Stimulated activated CD4-positive, alpha-beta T cell treated with anti-CD3 and anti-CD28 coated beads, Interleukin-1b, Interleukin-23, amount 100 ng/mL, for 48 hours (primary cell): ENCODE results near the gene MRPL54.

ENCODE experiments used
- DNase-seq: peaks from one replicate; pipeline ENCODE4 v3.0.0-alpha.2; 2020

The MRPL54 gene

DNA sequence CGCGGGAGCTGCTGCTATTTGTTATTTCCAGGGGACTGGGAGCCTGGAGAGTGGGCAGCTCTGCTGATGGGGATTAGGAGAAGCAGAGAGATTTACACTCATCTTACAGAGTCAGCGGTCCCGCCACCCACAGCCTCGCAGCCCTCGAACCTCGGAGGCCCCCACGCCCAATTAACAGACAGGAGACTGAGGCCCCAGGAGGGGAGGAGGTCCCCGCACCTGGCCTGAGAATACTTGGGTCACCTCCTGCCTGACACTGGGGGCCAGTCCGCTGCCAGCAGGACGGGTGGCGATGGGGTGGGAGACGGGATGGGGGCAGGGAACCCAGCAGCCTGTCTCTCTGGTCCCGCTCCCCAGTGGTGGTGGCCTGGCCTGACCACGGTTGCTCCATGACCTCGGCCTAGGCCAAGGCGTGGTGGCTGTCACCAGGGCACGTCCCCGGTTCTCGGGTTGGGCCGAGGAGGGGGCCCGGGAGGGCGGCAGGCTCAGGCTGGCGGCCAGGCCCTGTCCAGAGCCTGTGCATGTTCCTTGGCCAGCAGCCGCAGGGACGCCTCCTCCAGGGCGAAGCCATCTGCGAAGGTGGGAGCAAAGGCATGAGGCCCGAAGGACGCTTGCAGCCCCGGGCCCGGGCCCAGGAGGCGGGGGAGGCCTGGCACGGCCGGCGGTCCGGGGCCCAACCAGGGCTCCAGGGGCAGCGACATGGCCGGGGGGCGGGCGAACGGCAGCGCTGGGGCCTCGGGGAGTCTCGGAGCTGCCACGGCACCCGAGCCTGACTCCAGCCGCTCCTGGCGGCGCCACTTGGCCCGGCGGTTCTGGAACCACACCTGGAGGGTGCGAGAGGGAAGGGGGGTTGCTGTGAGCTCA is 7.9 kb downstream of the MRPL54 start:
- no peak for DNase-seq

DNA sequence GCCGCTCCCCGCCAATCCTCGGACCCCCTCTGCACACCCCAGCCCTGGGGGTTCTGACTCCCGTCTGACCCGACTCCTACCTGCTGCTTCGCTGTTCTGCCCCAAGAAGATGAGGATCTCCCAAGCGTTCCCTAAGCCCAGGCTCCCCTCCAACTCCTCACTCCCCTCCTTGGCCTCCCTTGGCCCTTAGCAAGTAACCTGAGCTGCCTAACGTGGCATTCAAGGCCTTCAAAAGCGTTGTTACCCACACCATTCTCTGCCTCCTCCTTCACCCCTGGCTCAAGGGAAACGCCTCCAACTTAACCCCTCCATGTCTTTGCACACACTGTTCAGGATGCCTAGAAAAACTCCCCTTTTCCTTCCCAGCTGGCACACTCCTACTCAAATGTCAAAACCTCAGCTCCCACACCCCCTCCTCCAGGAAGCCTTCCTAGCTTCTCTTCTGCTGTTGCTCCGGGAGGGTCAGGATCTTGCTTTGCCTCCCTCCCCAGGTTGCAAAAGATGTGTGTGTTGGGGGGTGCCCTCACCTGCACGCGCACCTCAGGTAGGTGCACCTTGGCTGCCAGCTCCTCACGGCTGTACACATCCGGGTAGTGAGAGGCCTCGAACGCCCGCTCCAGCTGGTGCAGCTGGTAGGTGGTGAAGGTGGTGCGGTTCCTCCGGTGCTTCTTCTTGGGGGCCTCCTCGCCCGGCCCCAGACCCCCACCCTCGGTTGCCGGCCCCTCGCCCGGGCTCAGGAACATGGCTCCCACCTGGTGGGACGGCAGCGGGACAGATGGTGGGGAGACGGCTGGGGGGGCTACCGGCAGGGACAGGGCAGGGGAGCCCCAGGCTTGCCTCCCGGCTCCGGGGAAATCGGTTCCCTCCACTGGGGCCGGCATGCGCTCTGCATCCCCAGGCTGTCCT is 8.8 kb downstream of the MRPL54 start:
- no peak for DNase-seq

DNA sequence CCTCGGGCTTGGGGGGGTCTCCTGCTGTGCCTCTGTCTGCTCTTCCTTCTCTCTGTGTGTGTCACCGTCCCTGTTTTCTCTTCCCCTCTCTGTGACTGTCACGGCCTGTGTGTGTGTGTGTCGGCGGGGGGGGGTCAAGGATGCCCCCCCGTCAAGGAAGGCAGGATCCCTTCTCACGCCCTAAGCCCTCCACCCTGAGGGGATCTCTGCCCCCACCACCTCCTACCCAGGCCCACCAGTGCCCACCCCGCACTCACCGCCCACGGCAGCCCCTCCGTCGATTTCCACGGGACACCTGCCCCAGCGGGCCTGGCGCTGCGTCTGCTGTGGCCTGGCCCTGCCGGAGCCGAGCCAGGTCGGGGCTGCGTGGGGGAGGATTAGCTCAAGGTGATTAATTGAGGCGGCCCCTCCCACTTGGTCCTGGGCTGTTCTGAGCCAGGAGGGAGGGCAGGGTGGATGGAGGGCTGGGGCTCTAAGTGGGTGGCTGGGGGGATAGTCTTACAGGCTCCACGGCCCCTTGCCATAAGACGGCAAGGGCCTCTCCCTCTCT is 9.5 kb downstream of the MRPL54 start, which contains the start of gene RAX2:
Gene RAX2, minus strand, starts transcription at position 323 of the 550 bp plus-strand sequence. CDS start 486 bp downstream, outside the sequence.
- DNase-seq: no peak

DNA sequence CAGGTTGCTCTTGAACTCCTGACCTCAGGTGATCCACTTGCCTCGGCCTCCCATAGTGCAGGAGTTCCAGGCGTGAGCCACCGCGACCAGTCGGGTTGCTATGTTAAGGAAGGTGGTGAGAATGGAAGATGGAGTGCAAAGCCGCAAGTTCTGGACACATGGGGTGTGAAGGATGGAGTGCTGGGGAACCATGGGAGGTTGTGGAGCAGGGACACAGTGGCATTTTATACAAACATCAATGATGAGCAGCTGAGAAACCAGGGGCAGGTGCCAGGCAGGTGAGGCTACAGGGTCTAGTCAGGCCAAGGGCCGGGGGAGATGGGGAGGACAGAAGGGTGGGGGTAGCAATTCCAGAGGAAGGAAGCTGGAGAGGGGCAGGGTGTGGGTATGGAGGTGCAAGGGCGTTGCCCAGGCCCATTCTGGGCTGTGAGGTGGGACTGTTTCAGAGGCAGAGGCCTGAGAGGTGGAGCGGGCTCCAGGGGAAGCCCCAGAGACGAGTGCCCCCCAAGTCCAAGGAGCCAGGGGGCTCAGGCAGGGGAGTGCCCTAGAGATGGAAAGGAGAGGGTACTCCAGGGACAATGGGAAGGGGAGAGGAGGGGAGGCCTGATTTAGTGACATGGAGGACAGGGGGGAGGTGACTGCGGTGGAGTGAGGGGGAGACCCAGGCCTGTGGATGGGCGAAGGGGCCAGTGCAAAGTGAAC is 11.5 kb downstream of the MRPL54 start:
- no peak for DNase-seq

DNA sequence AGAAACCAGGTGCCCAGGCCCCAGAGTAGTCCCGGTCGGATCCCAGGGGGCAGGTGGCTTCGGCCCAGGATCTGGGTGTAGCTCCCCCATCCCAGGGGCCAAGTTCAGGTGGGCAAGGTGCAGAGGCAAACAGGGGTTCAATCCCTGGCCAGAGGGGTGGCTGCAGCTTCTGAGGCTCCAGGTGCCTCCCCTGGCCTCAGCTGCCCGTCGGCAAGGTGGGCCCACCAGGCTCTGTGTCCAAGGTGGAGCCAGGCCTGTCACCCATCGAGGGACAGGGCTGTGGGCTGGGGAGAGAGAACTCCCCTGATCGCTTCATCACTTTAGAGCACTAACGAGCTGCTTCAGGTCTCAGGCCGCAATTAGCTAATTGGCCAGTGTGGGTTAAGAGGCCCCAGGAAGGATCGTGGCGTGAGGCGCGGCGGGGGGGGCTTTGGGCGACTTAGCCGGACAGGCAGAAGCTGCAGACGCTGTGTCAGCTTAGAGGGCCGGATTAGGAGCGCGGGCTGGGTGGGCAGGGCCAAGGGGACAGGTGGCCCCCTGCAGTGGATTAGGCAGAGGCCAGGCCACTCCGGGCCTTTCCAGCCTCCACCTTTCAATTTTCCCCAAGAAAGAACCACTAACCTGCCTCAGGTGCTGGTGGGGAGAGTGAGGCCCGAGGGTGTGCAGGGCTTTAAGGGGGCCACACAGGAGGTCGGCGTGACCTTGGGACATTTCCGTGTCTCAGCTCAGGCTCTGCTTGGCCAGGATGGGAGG is 12.3 kb downstream of the MRPL54 start:
- DNase-seq: no peak

DNA sequence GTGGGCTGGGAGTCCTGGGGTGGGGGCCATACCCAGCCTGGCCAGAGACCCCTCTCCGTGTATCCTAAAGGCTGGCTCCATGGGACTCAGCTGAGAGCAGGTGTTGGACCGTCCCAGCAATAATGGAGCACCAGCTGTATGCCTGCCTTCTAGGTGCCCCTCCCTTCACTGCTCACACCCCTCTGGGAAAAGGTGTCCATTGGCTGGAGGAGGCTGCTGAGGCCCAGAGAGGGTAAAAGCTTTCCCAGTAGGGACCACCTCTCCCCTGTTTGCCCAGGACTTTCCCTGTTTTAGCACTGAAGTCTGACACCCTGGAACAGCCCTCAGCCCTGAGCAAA is 12.9 kb downstream of the MRPL54 start:
- DNase-seq: no peak

DNA sequence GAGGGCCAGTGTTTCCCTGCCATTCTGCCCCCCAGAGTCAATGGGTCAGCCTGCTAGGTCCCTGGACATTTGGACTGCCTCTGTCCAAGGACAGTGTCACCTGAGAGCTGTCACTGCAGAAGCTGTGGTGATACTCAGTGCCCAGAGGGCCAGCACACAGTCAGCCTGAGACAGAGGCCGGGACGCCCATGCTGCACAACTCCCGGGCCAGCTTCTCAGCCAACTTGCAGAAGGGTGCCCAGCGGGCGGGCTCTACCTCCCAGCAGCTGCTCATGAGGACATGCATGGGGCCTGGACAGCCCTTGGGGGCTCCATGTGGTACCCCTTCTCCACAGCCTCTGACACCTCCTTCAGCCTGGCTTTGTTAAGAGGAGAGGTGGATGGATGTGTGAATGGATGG is 13.3 kb downstream of the MRPL54 start:
- DNase-seq: no peak

DNA sequence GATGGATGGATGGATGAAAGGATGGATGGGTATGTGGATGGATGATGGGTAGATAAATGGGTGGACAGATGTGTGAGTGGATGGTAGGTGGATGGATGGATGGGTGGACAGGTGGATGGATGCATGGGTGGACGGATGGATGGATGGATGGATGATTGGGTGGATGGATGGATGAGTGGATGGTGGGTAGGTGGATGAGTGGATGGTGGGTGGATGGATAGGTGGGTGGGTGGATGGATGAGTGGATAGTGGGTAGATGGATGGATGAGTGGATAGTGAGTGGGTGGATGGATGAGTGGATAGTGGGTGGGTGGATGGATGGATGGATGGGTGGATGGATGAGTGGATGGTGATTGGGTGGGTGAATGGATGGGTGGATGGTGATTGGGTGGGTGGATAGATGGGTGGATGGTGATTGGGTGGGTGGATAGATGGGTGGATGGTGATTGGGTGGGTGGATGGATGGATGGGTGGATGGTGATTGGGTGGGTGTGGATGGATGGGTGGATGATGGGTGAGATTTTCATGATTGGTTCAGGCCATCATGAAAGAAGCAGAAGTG is 14.1 kb downstream of the MRPL54 start:
- no peak for DNase-seq

DNA sequence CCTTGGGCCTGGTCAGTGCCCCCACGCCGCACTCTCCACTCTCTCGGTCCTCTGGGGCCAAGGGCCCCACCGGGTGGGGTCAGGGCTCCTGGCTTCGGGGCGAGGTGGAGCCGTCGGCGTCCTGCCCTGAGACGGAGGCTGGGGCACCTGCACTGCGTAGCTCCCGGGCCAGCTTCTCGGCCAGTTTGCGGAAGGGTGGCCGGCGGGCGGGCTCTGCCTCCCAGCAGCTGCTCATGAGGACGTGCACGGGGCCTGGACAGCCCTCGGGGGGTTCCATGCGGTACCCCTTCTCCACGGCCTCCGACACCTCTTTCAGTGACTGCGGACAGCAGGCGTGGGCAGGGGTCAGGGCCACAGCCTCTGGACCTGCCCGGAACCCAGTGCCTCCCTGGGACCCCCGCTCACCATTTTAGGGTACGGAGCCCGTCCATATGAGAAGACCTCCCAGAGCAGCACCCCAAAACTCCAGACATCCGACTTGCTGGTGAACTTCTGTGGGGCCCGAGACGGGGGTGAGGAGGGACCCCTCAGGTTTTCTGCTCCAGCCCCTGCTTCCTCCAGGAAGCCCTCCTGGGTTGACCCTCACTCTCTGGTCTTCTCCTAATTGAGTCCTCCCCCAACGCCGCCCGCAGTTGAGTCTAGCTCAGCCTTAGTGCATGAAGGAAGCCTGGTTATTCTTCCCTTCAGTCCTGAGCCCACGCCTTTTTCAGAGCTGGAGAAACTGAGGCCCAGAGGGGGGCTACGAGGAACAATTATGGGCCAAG is 15.8 kb downstream of the MRPL54 start:
- no peak for DNase-seq

DNA sequence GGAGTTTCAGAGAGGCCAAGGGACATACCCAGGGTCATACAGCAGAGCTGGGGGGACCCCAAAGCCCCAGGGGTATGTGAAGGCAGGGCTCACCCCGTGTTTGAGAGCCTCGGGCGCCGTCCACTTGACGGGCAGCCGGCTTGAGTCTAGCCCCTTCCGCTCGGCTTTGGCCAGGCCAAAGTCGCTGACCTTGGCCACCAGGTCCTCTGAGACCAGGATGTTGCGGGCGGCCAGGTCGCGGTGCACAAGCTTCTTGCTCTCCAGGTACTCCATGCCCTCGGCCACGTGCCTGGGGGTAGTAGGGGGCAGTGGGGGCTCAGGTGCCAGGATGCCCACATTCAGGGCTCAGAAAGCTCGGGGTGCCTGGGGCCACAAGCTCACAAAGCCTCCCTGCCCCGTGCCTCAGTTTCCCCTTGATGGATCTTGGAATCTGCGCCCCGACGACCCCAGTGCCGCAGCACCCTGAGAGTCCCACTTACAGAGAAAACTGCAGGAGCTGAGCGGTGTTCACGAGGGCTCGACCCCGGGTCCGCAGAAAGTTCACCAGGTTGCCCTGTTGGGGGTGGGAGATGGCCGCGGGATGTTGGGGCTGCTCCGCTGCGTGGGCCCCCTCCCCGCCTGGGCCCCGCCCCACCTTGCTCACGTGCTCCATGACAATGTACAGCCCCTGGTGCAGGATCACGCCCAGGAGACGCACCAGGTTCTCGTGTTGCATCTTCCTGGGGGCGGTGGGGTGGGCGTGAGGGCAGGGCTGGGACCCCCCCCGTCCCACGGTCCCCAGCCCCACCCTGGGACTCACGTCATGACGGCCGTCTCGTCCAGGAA is 16.6 kb downstream of the MRPL54 start:
- no peak for DNase-seq

DNA sequence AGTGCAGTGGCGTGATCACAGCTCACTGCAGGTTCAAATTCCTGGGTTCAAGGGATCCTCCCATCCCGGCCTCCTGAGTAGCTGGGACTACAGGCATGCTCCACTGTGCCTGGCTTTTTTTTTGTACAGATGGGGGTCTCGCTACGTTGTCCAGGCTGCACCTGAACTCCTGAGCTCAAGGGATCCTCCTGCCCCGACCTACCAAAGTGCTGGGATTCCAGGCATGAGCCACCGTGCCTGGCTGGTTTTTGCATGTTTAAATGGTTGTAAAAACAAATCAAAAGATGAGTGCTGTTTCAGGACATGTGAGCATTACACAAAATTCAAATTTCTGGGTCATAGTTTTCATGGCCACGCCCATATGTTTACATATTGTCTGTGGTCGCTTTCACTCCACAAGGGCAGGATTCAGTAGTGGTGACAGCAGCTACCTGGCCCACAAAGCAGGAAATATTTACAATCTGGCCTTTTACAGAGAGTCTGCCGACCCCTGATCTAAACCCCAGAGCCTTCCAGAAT is 18.4 kb downstream of the MRPL54 start:
- no peak for DNase-seq

DNA sequence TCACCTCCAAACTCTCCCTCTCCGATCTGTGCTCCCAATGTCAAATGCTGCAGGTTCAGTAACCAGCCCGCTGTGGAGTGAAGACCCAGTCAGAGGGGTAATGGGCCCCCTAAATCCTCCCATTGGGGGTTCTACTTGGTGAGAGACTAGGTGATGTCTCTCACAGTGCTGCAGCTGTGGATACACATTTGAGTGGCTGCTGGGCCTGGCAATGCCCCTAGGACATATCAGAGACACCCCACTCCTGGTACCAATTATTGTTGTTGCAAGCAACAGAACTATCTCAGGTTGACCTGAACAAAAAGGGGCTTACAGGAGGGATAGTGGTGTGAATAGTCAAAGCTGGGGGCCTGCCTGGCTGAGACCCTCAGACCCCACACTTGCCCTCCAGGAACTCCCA is 19.1 kb downstream of the MRPL54 start:
- DNase-seq: no peak

DNA sequence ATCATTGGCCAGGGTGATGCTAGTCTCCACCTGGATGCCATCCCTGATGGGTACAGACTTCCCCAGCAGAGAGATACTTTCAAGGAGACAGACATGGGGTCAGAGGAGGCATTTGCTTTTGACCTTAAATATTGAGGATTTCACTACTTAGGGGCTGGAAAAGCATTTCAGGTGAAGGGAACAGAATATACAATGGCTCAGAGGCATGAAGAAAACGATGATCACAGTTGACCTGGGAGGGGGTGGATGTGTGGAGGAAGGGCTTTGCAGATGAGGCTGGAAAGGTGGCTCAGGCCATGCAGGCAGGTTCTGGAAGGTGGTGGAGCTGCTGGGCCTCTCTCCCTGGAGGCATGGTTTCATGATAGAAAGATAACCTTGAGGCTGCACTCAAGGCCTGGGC is 19.8 kb downstream of the MRPL54 start:
- DNase-seq: no peak

DNA sequence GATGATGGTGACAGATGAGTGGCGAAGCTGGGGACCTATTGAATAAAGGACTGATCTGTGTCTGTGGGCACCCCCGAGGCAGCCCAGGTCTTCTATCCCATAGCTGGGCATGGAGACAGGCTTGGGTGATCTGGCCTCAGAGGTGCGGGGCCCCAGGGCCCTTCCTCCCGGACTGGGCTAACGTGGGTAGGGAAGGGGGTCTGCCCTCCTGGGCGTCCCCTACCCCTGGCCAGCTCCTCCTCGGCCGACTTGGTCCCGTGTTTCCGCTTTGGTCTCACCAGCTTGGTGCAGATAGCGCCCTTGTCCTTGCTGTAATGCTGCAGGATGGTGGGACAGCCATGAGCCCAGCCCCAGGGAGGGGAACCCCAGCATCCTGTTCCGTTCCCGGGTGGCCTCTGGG is 20.4 kb downstream of the MRPL54 start:
- DNase-seq: no peak

DNA sequence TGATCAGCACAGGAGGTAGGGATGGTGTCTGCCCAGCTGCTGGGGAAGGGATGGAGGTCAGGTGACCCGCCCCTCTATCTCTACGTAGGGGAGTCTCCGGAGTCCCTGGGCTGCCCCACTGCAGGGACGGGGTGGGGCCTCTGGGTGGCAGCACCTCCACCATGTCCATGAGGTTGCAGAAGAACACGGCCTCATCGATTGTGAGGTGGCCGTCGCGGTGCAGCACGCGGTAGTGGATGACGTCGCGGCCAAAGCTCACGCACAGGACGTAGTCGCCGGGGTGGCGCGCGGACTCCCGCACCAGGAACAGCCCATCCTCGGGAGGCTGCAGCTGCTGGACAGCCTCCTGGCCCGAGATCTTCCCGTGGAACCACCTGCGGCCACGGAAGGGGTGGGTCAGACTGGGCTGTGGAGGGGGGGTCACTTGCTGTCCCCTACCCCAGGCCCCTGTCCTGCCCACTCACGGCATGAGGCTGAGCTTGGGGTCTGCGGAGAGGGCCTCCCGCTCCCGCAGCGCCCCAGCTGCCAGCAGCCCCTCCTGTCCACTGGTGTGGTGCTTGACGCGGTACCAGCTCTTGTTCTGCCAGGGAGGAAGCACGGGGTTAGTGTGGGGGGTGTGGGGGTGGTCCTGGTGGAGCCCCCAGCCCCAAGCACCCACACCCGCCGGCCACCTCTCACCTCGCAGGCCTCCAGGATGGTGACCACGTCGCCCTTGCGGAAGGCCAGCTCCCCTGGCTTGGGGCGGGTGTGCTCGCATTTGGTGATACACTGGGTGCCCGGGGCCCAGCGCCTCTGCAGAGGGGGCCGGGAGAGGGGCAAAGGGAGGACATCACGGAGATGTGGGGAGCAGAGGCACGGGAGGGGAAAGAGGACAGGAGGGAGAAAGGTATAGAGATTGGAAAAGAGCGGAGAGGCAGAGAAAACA is 21.4 kb downstream of the MRPL54 start:
- DNase-seq: peak; percentile 62

DNA sequence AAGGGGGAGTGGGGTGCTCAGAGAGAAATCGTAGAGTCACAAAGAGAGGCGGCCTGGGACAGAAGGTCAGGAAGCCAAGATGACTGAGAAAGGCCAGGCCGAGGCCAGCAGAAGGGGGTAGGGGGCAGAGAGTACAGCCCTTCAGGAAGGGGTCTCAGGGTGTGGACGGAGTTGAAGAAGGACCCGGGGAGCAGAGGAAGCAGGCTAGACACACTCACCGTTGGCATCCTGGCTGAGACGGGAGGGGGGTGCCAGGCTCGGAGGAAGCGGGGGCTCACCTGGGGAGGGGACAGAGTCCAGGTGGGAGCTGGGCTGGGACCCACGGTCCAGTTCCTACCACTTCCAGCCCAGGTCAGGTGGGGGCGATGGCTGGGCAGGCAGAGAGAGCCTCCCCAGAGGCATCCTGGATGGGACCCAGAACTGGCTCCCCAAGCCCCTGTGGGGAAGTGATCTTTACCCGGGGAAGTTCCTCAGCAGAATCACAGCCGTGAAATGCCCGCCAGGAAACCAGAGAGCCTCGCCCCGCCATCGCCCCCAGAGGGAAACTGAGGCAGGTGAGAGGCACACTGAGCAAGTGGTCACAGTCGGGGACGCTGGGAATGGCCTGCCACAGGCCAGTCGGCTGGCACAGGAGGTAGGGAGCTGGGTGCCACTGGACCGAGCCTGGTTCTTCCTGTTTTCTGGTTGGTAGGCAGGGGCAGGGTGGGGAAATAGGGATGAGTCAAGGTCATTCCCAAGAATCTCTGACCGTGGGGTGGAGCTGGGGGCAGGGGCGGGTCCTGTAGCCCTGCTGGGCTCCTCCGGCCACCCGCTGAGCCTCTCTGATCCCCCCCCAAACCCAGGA is 22.3 kb downstream of the MRPL54 start:
- no peak for DNase-seq

DNA sequence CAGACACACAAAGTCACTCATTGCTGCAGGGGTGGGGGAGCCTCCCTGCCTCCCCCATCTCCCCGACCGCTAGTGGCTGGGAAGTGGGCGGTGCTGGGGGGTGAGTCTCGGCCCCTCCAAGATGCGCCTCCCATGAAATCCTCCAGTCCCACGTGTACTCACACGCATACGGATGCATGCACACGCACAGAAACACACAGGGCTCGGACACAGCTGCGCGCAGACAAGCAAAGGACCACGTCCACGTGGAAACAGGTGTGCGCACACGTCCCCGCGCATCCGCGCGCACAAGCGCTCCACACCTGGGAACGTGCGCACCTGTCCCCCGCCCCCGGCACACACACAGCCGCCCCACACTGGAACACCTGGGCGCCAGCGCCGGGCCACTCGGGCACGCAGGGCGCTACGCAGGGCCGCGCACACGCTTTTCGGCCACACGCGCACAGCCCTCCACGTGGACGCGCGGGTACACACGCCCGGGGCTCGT is 23.0 kb downstream of the MRPL54 start:
- DNase-seq: peak; percentile 30
